ENCODE measurements around the gene ARID1B.

ARID1B gene

DNA sequence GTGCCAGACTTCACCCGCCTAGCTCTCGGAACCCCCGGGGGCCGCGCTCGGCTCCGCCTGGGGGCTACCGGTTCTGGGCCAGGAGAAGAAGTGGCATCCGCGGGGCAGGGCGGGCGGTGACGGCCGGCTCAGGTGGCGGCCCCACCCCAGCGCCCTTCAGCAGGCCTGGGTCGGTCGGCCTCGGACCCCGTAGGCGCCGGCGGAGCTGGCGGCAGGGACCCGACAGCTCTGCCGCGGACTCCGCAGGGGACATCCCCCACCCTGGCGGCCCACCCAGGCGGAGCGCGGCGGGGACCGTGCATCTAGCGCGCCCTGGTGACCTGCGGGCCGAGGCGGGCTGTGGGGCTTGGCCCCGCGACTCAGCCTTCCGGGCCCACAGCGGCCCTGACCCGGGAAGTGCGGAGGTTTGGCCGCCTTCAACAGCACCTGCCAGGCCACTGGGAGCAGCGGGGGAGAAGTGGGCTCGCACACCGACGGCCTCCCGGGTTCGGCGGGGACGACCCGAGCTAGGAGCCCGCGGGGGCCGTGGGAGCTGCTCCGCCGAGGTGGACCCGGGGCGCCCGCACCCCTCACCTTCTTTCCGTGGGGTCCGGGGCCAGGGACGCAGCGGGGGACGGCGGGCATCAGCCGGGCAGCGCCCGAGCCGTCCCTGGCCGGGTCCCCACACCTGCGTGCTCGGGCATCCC is 459.0 kb downstream of the ARID1B start:
- TF ChIP-seq FOXP2 (optimal IDR thresholded peaks at IDR 0.05; ENCODE audit: borderline replicate concordance, extremely low read depth, extremely low read length, insufficient read depth), result no peak
- TF ChIP-seq TAF1 (IDR thresholded peaks at IDR 0.05; ENCODE audit: borderline replicate concordance, insufficient read depth, low read length), result no peak
- no peak for TF ChIP-seq SIN3A (IDR thresholded peaks at IDR 0.05; ENCODE audit: borderline replicate concordance, insufficient read depth, low read length)
- TF ChIP-seq POLR2AphosphoS5 (IDR thresholded peaks at IDR 0.05; ENCODE audit: low read depth, low read length), result no peak
- TF ChIP-seq, protein P1, sequence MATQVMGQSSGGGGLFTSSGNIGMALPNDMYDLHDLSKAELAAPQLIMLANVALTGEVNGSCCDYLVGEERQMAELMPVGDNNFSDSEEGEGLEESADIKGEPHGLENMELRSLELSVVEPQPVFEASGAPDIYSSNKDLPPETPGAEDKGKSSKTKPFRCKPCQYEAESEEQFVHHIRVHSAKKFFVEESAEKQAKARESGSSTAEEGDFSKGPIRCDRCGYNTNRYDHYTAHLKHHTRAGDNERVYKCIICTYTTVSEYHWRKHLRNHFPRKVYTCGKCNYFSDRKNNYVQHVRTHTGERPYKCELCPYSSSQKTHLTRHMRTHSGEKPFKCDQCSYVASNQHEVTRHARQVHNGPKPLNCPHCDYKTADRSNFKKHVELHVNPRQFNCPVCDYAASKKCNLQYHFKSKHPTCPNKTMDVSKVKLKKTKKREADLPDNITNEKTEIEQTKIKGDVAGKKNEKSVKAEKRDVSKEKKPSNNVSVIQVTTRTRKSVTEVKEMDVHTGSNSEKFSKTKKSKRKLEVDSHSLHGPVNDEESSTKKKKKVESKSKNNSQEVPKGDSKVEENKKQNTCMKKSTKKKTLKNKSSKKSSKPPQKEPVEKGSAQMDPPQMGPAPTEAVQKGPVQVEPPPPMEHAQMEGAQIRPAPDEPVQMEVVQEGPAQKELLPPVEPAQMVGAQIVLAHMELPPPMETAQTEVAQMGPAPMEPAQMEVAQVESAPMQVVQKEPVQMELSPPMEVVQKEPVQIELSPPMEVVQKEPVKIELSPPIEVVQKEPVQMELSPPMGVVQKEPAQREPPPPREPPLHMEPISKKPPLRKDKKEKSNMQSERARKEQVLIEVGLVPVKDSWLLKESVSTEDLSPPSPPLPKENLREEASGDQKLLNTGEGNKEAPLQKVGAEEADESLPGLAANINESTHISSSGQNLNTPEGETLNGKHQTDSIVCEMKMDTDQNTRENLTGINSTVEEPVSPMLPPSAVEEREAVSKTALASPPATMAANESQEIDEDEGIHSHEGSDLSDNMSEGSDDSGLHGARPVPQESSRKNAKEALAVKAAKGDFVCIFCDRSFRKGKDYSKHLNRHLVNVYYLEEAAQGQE (IDR thresholded peaks at IDR 0.05; ENCODE audit: insufficient read depth in 1 of 2, low read depth in 2 of 2, low read length in 2 of 2), result no peak

DNA sequence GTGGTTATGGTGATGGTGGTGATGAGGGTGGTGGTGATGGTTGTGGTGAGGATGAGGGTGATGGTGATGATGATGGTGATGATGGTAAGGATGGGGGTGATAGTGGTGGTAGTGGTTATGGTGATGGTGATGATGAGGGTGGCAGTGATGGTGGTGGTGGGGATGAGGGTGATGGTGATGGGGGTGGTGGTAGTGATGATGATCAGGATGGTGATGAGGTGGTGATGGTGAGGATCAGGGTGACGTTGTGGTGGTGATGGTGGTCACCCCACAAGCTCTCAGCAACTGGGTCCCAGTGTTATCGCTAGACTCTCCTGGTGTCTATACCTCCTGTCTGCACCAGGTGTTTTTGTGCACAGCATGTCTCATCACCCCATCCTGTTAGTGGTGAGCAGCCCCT is 461.2 kb downstream of the ARID1B start:
- TF ChIP-seq, protein P1 (IDR thresholded peaks at IDR 0.05; ENCODE audit: insufficient read depth in 1 of 2, low read depth in 2 of 2, low read length in 2 of 2), result no peak
- TF ChIP-seq TAF1 (IDR thresholded peaks at IDR 0.05; ENCODE audit: borderline replicate concordance, insufficient read depth, low read length) (no peak), SIN3A (IDR thresholded peaks at IDR 0.05; ENCODE audit: borderline replicate concordance, insufficient read depth, low read length) (no peak), POLR2AphosphoS5 (IDR thresholded peaks at IDR 0.05; ENCODE audit: low read depth, low read length) (no peak), FOXP2 (optimal IDR thresholded peaks at IDR 0.05; ENCODE audit: borderline replicate concordance, extremely low read depth, extremely low read length, insufficient read depth) (no peak)

DNA sequence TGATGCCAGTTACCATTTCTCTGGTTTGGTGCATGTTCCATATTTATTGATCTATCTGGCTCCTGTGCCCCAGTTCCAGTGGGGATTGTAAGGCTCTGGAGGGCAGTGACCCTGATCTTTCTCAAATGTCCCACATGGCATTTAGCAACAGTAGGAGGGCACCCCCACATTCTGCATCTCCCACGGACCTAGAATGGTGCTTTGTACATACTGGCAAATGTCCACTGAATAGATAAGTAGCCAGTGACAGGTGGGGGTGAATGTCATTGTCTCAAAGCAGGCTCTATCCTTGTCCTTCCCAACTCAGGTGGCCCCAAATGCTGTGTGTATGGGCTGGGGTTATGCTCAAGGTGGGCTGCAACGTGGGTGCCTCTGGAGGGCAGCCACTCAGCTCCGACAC is 462.0 kb downstream of the ARID1B start:
- TF ChIP-seq FOXP2 (optimal IDR thresholded peaks at IDR 0.05; ENCODE audit: borderline replicate concordance, extremely low read depth, extremely low read length, insufficient read depth) (no peak), SIN3A (IDR thresholded peaks at IDR 0.05; ENCODE audit: borderline replicate concordance, insufficient read depth, low read length) (no peak), POLR2AphosphoS5 (IDR thresholded peaks at IDR 0.05; ENCODE audit: low read depth, low read length) (no peak), TAF1 (IDR thresholded peaks at IDR 0.05; ENCODE audit: borderline replicate concordance, insufficient read depth, low read length) (no peak)
- TF ChIP-seq, protein P1 (IDR thresholded peaks at IDR 0.05; ENCODE audit: insufficient read depth in 1 of 2, low read depth in 2 of 2, low read length in 2 of 2), result no peak

DNA sequence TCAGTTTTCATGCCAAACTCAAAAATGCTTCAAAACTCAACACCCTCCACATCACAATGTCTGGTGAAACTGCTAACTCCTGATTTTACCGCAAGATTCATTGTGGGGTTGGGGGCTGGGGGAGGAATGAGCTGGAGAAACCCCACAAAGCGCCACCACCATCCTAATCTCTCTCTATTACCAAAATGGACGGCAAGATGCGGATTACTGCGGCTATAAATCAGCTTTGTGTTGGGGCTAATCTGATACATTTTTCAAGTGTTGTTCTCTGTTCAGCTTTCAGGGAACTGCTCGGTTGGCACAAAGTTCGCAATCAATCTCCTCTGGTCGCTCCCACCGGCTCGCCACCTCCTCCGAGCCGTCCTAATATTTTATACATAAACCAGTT is 462.5 kb downstream of the ARID1B start:
- no peak for TF ChIP-seq SIN3A (IDR thresholded peaks at IDR 0.05; ENCODE audit: borderline replicate concordance, insufficient read depth, low read length)
- no peak for TF ChIP-seq FOXP2 (optimal IDR thresholded peaks at IDR 0.05; ENCODE audit: borderline replicate concordance, extremely low read depth, extremely low read length, insufficient read depth)
- TF ChIP-seq, protein P1 (IDR thresholded peaks at IDR 0.05; ENCODE audit: insufficient read depth in 1 of 2, low read depth in 2 of 2, low read length in 2 of 2), result no peak
- no peak for TF ChIP-seq TAF1 (IDR thresholded peaks at IDR 0.05; ENCODE audit: borderline replicate concordance, insufficient read depth, low read length)
- no peak for TF ChIP-seq POLR2AphosphoS5 (IDR thresholded peaks at IDR 0.05; ENCODE audit: low read depth, low read length)
